GM19238 (cell line): ENCODE results near the gene PRDX1.

Experiments used
- DNase-seq: peaks from one replicate; pipeline ENCODE4 v3.0.0; 2011; ENCODE audit warnings: low spot score; ENCODE audit not compliant: insufficient read length

Gene PRDX1

DNA sequence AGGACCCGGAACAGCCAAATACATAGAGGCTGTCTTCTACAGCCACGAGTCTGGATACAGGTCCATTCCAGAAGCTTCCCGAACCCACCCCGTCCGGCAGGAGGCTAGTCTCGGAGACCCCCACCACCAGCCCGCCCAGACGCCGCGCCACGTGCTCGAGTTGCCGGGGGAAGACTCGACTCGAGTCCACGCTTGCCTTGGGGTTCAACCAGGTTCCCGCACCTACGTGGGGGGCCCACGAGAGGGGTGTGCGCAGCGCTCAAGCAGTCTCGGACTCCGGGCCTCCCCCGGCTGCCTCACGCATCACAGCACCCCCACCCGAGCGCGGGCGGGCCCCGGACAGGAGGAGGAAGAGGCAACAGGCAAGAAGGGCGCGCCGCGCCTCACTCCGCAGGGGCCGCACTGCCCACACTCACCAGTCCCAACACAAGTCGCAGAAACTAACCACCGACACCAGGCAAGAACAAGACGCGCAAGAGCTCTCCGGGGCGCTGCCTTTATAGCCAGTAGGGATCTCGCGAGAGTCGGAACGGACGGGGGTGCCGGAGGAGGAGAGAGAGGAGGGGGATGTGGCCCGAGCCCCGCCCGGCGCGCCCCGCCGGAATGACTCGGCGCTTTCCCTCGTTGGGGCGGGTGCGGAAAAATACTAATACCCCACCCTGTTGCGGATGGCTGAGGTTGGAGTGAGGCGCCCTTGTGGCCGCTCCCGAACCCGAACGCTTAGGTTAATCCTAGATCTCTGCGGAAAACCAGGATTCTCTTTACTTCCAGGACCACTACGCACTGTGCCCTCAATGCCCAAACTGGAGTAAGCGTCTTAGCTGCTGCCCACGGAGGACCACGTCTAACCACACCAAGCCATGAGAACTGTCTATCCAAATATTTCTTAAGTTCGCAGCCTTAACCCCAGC, at the start of gene PRDX1:
Gene PRDX1 (minus strand): TSS at position 472 of the 911 bp plus-strand sequence. CDS start 2,841 bp downstream, outside the sequence.
- peak; percentile 83 for DNase-seq

DNA sequence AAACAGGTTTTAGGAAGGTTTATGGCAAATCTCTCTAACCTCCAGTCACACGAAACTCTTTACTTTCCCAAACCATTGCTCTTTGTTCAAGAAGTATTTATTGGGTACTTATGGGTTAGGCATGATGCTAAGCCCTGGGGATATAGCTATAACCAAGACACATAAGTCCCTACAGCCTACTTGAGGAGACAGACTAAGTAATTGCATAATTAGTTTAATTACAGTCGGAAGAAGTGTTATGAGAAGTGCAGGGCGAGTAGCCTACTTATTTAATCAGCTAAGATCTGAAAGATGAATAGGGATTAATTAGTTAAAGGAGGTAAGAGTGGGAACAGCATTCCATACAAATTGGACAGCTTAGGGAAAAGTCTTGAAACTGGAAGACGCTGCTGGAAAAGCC, 48.9 kb upstream of the PRDX1 start:
- DNase-seq = no peak

DNA sequence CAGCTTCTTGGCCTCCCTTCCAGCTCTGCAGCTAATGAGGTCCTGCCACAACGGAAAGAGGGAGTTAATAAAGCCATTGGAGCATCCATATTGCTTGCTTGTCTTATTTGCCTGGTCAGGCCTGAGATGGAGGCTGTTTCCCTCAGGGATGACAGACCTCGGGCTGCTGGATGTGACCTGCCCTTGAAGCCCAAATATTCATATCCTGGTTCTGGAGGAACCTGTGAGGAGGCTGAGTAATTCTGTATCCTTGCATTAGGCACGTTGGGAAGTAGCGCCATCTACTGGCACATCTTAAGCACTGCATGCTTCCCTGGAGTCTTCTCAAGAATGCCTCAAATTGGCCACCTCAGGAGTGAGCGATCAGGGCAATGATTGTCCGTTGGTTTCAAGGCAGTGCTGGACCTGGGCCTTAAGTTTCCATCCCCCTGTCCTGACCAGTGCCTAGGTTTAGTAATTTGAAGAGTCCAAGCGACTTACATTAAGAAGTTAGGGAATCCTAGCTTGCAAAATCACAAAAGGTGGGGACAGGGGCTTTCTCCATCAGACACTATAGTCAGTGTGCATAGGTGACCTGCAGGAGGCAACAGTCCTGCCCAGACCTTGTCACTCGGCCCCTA, 48.4 kb upstream of the PRDX1 start:
- DNase-seq = peak; percentile 38

DNA sequence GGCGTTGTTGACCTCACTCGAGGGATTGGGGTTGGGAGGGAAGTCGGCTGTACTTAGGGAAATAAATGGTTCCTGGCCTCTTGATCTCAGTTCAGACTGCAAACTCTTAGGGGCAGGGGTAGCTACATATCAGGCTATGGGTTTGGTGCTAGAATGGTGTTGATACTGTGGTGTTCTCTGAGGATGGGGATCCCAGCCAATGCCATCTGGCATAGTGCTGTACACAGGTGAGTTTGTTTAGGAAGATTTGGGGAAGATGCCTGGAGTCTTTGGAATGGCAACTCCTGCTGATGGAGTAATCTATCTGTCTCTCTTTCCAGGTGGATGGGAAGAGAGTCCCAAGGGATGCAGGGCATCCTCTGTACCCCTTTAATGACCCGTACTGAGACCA, 47.9 kb upstream of the PRDX1 start:
- DNase-seq = no peak

DNA sequence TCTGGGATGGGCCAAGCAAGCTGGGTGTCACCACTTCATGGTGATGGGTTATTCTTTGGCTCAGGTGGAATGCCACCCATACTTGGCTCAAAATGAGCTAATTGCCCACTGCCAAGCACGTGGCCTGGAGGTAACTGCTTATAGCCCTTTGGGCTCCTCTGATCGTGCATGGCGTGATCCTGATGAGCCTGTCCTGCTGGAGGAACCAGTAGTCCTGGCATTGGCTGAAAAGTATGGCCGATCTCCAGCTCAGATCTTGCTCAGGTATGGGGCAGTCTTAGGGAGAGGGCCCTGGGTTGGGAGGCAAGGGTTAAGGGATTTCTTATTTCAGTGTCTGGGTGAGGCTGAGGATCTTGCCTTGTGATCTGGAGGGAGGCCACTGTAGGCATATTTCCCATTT, 46.7 kb upstream of the PRDX1 start:
- no peak for DNase-seq

DNA sequence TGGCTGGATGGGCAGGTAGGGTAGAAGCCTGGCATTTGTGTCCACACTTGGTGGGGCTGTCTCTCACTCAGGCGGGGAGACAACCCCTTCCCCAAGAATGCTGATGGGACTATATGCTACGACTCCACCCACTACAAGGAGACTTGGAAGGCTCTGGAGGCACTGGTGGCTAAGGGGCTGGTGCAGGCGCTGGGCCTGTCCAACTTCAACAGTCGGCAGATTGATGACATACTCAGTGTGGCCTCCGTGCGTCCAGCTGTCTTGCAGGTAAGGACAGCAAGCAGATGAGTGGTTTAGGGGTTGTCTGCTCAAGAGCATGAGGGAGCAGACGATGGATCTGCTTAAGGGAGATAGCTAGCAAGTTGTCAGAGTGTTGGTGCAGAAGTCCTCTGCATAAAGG, 46.2 kb upstream of the PRDX1 start:
- no peak for DNase-seq

DNA sequence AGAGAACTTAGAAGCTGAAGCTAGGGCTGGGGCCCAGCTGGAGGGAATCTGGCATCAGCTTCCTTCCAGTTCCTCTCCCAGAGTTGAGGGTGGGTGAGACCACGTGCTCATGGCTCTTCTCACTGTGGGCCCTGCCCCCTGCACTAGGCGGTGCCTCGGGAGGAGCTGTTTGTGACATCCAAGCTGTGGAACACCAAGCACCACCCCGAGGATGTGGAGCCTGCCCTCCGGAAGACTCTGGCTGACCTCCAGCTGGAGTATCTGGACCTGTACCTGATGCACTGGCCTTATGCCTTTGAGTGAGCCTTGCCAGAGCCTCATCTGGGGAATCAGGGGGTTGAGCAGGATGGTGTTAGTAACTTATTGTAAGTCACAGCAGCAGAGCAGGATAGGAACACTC, 45.0 kb upstream of the PRDX1 start:
- DNase-seq = no peak

DNA sequence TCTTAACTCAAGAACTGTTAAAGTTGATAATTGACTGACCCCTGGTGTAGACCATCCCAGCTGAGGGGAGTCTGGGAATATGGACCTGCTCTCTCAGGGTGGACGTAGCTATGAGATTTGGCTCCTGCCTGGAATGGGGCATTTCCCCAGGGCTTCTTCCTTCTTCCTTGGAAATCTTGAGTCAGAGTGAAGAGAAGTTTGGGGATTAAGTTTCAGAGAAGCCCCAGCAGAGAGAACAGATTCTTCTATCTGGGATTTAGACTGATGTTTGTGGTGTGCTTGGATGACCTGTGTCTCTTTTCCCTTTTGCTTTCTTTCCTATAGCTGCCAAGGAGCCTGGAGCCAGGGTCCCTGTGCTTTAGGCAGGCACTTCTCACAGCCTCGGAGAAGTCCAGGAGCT, 42.2 kb upstream of the PRDX1 start:
- DNase-seq = no peak

DNA sequence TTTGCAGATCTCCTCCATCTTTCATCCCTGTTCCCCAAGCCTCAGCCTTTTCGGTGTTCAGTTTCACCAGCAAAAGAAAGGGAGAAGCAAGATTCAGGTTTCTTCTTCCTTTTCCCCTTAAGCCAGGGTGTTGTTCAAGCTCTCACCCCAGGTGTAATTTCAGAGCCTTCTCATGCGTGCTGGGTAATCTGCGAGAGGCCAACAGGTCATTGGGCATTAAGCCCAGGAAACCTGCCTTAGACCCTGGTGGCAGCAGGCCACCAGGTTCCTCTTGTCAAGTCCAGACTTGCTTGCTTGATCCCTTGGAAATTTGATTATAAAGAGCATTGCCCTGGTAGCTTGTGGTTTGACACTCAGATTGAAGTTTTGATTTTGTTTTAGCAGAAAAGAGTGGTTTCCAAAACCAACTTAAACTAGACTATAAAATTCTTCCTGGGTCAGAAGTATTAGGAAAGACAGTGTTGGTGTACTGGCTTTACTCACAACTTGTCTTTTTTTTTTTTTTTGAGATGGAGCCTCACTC, 35.8 kb upstream of the PRDX1 start:
- no peak for DNase-seq

DNA sequence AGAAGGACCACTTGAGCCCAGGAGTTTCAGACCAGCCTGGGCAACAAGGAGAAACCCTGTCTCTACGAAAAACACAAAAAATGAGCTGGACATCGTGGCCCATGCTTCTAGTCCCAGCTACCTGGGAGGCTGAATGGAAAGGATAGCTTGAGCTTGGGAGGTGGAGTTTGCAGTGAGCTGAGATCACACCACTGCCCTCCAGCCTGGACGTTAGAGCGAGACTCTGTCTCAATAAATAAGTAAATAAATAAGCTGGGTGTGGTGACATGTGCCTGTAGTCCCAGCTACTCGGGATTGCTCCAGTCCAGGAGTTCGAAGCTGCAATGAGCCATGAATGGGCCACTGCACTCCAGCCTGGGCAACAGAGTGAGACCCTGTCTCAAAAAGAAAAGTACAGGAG, 32.5 kb upstream of the PRDX1 start:
- no peak for DNase-seq

DNA sequence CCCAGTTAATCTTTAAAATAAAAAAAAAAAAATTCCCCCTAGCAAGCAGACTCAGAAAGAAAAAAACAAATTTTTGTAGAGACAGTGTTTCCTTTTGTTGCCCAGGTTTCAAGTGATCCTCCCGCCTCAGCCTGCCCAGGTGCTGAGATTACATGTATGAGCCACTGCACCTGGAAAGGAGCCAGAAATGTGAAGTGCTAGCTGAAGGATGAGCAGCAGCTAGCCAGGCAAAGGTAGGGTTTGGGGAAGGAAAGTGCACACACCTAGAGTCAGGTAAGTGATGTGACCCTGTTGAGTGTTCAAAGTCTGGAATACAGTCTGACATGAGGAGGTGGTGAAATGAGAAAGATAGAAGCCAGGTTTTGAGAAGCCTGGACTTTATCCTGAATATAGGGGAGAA, 30.6 kb upstream of the PRDX1 start:
- no peak for DNase-seq

DNA sequence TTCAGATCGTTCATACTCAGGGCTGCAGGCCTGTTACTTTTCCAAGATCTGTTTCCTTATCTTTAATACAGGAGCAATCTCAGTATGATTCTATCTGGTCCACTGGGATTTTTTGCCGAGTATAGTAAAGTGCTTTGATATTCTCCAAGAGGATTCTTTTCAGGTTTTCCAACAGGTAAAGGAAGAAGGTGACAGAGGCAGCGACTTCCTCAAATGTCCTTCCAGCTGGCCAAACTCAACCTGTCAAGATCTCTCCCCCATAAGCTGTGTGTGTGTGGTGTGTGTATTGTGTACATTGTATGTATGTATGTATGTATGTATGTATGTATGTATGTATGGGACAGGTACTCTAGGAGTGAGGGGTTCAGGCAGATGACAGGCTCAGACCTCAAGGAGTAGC, 30.0 kb upstream of the PRDX1 start:
- no peak for DNase-seq

DNA sequence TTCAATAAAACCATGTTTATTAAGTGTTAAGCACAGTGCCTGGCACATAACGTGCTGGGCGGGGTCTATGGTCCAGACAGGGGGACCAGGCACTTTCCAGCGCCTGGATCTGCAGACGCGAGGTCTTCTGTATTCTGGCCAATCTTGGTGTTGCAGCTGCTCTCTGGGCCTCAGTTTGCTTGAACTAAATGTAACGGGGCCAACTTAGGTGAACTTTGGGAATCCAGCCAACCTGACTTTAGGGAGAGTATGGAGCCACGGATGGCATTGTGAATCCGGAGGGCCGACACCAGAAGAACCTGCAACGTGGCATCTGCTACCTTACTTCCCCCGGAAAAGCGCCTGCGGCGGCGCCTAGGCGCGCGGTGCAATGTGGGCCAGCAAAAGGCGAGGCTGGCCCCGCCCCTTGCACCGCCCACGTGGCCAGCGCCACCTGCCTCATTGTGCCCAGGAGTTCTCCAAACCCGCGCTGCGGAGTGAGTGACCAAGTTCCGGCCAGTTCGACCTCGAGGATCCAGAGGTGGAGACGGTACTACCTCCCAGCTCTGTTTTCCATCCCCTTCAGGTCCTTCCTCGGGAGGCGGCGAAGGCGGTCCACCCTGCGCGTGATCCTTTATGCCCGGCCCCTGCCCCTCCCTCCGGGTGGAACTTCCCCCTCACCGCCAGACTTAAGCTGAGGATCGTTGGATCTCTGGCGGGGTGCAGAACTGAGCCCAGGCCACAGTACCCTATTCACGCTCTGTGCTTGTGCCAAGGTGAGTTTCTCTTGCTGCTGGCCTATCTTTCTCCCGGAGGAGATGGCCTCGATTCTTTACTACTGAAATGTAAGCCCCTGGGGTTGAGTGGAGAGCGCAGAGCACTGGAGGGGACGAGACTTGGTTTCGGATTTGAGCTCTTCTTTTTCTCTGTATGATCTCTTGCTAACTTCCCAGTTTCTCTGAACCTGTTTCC, 29.0 kb upstream of the PRDX1 start, which contains the start of gene AKR1A1:
Gene AKR1A1 (plus strand): TSS at position 426 of the 951 bp plus-strand sequence. CDS start 10,969 bp downstream, outside the sequence.
- DNase-seq = peak; percentile 86

DNA sequence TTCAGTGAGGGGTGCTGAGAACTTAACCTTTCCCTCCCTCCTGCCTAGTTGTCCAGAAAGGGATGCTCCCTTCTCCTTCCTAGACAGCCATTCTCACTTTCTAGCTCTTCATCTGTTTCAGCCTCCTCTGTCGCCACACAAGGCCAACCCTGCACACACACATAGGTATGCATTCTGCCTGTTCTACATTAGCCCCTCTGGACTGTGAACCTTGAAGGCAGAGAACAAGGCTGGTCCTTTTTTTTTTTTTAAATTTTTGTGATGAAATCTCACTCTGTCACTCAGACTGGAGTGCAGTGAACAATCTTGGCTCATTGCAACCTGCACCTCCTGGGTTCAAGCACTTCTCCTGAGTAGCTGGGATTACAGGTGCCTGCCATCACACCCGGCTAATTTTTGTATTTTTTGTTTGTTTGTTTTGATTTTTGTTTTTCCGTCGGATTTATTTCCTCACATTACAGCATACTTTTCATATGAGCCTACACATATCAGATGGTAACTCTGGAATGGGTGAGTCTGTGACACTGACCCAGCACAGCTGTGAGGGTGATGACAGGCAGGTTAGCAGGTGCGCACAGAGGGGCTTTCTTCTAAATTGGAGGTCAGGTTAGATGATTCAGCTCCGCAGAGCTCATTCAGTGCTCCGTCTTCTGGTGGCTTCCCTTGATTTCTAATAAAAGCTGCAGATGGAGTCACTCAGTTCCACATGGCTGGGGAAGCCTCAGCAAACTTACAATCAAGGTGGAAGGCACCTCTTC, 24.0 kb upstream of the PRDX1 start:
- no peak for DNase-seq

DNA sequence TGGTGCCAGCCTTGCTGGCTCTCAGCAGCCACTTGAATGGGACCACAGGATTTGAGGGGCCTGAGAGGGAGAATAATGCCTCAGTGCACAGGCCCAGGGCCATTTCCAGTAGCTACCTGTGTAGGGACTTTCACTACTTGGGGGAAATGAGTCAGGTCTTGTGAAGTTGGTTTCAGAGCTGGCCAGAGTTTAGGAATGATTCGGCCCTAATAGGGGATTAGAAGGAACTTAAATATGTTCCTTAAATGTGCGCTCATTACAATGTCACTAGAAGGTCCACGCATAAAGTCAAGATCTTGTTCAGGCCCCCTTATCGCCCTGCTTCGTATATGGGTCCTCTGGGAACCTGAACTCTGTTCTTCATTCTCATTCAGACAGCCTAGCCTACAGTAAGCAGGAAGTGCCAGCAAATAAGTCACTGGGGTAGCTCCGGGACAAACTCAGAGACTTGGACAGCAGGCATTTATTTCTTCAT, 23.4 kb upstream of the PRDX1 start:
- DNase-seq = no peak

DNA sequence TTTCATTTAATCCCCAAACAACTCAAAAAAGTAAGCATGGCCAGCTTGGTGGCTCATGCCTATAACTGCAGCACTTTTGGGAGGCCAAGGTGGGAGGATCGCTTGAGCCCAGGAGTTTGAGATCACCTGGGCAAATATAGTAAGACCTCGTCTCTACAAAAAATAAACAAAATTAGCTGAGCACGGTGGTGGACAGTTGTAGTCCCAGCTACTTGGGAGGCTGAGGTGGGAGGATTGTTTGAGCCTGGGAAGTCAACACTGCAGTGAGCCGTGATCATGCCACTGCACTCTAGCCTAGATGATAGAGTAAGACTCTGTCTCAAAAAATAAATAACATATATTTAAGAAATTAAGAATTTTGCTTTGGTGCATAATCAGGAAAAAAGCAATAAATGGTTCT, 22.8 kb upstream of the PRDX1 start:
- no peak for DNase-seq

DNA sequence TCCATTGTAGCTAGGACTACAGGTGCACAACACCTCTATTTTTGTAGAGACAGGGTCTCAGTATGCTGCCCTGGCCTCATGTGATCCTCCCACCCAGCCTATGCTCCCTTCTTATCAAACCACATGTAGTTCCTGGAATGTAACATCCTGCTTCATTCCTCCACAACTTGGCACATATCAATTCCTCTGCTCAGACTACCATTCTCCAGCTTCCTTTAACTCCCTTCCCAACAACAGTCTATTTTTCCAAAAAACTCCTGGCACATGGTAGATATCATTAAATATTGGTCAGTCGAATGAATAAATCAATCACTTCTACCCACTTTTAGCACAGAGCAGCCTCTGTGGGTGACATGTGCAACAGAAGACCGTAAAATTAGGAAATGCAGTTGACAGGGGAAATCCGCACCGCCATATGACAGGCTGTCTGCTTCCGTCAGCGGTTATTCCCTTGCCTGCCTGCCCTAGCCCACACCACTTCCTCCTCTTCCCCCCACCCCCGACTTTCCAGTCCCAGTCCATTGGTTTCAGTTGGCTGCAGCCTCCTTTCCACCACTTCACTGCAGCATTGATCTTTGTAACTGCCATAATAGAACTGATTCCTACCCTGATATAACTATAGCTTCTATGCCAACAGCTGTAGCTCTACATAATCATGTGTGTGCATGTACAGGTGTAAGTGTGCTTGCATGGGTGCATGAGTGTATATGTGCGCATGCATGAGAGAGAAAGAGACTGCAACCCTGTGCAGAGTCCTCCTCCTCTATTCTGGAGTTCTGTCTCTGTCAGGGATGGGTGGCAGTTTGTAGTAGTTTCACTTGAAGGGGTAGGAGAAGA, 22.1 kb upstream of the PRDX1 start:
- peak; percentile 35 for DNase-seq

DNA sequence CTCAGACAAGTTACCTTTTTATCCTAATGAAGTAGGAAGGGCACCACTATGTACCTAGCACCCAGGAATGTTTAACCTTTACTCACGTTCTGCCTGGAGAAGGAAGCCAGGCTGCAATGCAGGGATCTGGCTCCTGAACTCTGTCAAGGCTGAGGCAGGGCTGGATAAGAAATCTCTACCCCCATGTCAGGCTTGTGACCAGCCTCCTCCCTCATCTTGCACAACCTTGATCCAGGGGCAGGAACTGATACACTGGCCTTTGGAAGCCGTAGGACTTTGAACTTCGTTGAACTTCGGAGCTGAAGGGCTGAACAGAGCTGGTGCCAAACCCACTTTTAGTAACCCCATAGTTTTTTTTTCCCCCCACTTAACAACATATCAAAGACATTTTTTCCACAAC, 20.9 kb upstream of the PRDX1 start:
- no peak for DNase-seq

DNA sequence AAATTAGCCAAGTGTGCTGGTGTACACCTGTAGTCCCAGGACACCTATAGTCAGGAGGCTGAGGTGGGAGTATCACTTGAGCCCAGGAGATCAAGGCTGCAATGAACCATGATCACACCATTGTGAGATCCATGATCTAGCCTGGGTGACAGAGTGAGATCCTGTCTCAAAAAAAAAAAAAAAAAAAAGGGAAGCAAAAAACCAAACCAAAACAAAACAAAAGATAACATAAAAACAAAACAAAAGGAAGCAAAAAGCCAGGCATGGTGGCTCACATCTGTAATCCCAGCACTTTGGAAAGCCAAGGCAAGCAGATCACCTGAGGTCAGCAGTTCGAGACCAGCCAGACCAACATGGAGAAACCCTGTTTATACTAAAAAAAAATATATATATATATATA, 19.5 kb upstream of the PRDX1 start:
- DNase-seq = no peak

DNA sequence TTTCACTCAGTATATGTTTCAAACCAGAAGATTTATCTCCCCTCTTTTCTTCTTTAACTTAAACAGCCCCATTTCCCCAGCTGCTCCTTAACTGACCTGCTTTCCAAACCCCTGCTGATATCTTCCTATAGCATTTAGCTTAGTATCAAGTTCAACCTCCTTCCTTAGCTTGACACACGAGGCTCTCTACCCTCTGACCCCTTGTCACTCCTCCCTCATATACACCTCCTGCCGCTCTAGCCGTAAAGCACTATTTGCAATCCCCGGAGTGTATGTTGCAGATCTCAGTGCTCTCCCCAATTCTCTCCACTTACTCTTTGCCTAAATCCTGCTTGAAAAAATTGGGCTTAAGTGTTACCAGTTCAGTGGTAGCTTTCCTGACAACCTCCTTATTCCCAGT, 15.2 kb upstream of the PRDX1 start:
- no peak for DNase-seq
